SK-N-MC (cell line): ENCODE results near the gene FCHO1.

Experiments
- EZH2 ChIP-seq: fragments of 200-600 bp; sonication (generic); IDR thresholded peaks from one replicate; pipeline ENCODE4 v1.6.1; 2017; ENCODE audit warnings: antibody characterized with exemption
- POLR2AphosphoS5 ChIP-seq: IDR thresholded peaks from 2 replicates; pipeline ENCODE4 v1.6.1; 2012; ENCODE audit warnings: mild to moderate bottlenecking, low read depth, low read length, borderline replicate concordance

GRCh38 chr19:17806945-17807344, 55.7 kb downstream of the FCHO1 start:
- no peak for TF ChIP-seq POLR2AphosphoS5
- TF ChIP-seq EZH2: no peak
